NB4 (cell line): ENCODE data around the gene PRR35.

Experiments used
- DNase-seq: peaks from one replicate; pipeline ENCODE4 v3.0.0; 2010; ENCODE audit warnings: low read depth
- H3K4me3 ChIP-seq: one replicate; pipeline ENCODE4 v1.5.1; 2011; ENCODE audit warnings: mild to moderate bottlenecking, low read depth, low read length, moderate library complexity
- MYC ChIP-seq: IDR thresholded peaks from 2 replicates; pipeline ENCODE4 v1.6.1; 2011; ENCODE audit warnings: low read depth, low read length
- POLR2A ChIP-seq: IDR thresholded peaks from 2 replicates; pipeline ENCODE4 v1.6.1; 2011; ENCODE audit warnings: mild to moderate bottlenecking; ENCODE audit not compliant: insufficient read length; ENCODE audit errors: extremely low read depth
- TF ChIP-seq, protein P1 (sequence below): IDR thresholded peaks from 2 replicates; pipeline ENCODE4 v1.6.1; 2011; ENCODE audit warnings: low read depth, low read length
- TF ChIP-seq, protein P2 (sequence below): IDR thresholded peaks from one replicate; pipeline ENCODE4 v1.5.1; 2012; ENCODE audit warnings: low read depth, low read length

Gene PRR35

DNA sequence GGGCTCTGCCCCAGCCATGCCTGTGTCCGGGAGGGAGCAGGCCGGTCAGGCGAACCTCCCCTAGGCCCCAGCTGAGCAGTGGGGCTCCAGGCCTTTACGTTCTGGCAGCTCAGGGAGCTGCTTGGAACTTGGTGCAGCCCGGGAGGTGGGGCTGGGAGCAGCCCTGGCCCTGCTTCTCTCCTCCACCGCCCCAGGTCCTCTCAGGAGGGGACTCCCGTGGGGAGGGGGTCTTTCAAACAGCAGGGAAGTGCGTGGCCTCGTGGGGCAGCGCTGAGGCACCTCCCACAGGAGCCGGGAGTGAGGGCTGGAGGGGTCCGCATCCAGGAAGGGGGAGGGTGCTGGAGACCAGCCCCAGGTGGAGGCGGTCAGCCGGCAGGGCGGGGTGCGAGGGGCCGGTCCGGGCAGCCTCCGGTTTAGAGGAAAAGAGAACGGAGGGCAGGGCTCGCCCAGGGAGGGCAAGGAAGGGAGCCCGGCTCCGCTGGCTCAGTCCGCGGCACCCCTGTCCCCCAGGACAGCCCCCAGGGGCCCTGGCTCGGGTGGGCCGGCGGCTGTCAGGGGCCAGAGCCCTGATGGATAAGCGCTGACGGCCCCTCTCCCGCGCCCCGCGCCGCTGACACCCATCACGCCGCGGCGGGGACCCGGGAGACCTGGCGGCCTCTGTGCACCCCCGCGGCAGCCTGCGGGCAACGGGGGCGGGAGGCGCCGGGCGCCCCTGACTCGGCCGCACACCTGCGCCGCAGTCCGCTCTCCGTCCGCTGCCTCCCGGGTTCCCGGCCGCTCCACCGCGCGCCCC lies 587 bp upstream of the PRR35 start:
- no peak overlapping the region for H3K4me3 ChIP-seq
- DNase-seq, result no peak
- TF ChIP-seq MYC, result no peak
- TF ChIP-seq POLR2A, result no peak
- TF ChIP-seq, protein P1, sequence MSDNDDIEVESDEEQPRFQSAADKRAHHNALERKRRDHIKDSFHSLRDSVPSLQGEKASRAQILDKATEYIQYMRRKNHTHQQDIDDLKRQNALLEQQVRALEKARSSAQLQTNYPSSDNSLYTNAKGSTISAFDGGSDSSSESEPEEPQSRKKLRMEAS, result no peak
- TF ChIP-seq, protein P2, sequence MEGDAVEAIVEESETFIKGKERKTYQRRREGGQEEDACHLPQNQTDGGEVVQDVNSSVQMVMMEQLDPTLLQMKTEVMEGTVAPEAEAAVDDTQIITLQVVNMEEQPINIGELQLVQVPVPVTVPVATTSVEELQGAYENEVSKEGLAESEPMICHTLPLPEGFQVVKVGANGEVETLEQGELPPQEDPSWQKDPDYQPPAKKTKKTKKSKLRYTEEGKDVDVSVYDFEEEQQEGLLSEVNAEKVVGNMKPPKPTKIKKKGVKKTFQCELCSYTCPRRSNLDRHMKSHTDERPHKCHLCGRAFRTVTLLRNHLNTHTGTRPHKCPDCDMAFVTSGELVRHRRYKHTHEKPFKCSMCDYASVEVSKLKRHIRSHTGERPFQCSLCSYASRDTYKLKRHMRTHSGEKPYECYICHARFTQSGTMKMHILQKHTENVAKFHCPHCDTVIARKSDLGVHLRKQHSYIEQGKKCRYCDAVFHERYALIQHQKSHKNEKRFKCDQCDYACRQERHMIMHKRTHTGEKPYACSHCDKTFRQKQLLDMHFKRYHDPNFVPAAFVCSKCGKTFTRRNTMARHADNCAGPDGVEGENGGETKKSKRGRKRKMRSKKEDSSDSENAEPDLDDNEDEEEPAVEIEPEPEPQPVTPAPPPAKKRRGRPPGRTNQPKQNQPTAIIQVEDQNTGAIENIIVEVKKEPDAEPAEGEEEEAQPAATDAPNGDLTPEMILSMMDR, result no peak

- no peak for DNase-seq
- H3K4me3 ChIP-seq, result no peak overlapping the region
- no peak for TF ChIP-seq MYC
- TF ChIP-seq, protein P1, result no peak
- TF ChIP-seq POLR2A, result no peak
Observed at GRCh38 chr16:560701-561412, 663 bp downstream of the PRR35 start.

DNA sequence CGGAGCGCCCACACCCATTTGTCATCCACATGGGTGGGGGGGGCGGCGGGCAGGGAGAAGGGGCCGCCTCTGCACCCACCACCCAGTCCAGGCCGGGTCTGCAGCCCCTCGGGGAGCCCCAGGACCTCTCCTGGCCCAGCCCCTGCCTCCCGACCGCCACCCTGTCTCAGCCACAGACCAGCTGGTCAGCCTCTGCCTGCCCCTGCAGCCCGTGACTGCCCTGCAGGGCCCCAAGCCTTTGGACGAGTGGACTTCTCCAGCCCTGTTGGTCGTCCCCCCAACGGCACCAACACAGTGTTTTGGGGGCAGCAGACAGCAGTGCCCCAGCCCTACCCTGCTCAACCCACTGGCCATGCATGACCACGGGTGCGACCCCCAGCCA lies 1.2 kb downstream of the PRR35 start:
- TF ChIP-seq MYC (no peak), POLR2A (no peak)
- TF ChIP-seq, protein P1, result no peak
- TF ChIP-seq, protein P2, result no peak
- H3K4me3 ChIP-seq, result no peak overlapping the region
- DNase-seq, result no peak

- no peak for TF ChIP-seq POLR2A
- TF ChIP-seq, protein P1, result no peak
- TF ChIP-seq, protein P2, result no peak
- TF ChIP-seq MYC, result no peak
- H3K4me3 ChIP-seq, result no peak overlapping the region
Observed at GRCh38 chr16:561957-562938, 2.1 kb downstream of the PRR35 start.

GRCh38 chr16:563072-563644 lies 3.0 kb downstream of the PRR35 start:
- no peak overlapping the region for H3K4me3 ChIP-seq
- TF ChIP-seq MYC (no peak), POLR2A (no peak)
- TF ChIP-seq, protein P2, result no peak
- DNase-seq, result no peak

More at GRCh38 chr16:561957-562938, 2.1 kb downstream of the PRR35 start:
- DNase-seq, result no peak
